NAMALWA (cell line): ENCODE measurements around the gene SPAG16.
"Not testable (repeated sequence)": the region's sequence is repeated elsewhere in the genome, so short reads cannot be mapped to it uniquely, and the experiment has no call there.

Experiments
- DNase-seq: peaks from one replicate; pipeline ENCODE4 v3.0.0-alpha.2; 2015; ENCODE audit warnings: low spot score

Gene SPAG16

GRCh38 chr2:213834746-213835145 lies 550.5 kb downstream of the SPAG16 start:
- no peak for DNase-seq

- DNase-seq = no peak
Measured at GRCh38 chr2:213846856-213847255, 562.6 kb downstream of the SPAG16 start.

GRCh38 chr2:213847316-213847715 lies 563.1 kb downstream of the SPAG16 start:
- no peak for DNase-seq

- no peak for DNase-seq
Measured at GRCh38 chr2:213848631-213849030, 564.4 kb downstream of the SPAG16 start.

GRCh38 chr2:213861638-213862037 lies 577.4 kb downstream of the SPAG16 start:
- no peak for DNase-seq

- DNase-seq = no peak
Measured at GRCh38 chr2:213862407-213863076, 578.3 kb downstream of the SPAG16 start.

GRCh38 chr2:213863541-213863940 lies 579.3 kb downstream of the SPAG16 start:
- no peak for DNase-seq

GRCh38 chr2:213868526-213868925 lies 584.3 kb downstream of the SPAG16 start:
- DNase-seq = no peak

- DNase-seq = no peak
Measured at GRCh38 chr2:213885485-213885884, 601.2 kb downstream of the SPAG16 start.

- no peak for DNase-seq
Measured at GRCh38 chr2:213914510-213914909, 630.2 kb downstream of the SPAG16 start.

- no peak for DNase-seq
Measured at GRCh38 chr2:213920014-213920413, 635.8 kb downstream of the SPAG16 start.

- DNase-seq = no peak
Measured at GRCh38 chr2:213923543-213923942, 639.3 kb downstream of the SPAG16 start.

GRCh38 chr2:213934560-213934959 lies 650.3 kb downstream of the SPAG16 start:
- peak; percentile 71 for DNase-seq

- DNase-seq = no peak
Measured at GRCh38 chr2:213958086-213958485, 673.8 kb downstream of the SPAG16 start.

- DNase-seq = no peak
Measured at GRCh38 chr2:213959589-213959988, 675.3 kb downstream of the SPAG16 start.

GRCh38 chr2:213971536-213971935 lies 687.3 kb downstream of the SPAG16 start:
- DNase-seq = no peak

GRCh38 chr2:213980883-213981282 lies 696.6 kb downstream of the SPAG16 start:
- DNase-seq = no peak

- DNase-seq = no peak
Measured at GRCh38 chr2:213989207-213989606, 704.9 kb downstream of the SPAG16 start.

GRCh38 chr2:213991453-213992108 lies 707.3 kb downstream of the SPAG16 start:
- DNase-seq = no peak

GRCh38 chr2:213995400-213996105 lies 711.3 kb downstream of the SPAG16 start:
- DNase-seq = no peak

- not testable (repeated sequence) for DNase-seq
Measured at GRCh38 chr2:213998976-213999375, 714.7 kb downstream of the SPAG16 start.

- no peak for DNase-seq
Measured at GRCh38 chr2:214004463-214004862, 720.2 kb downstream of the SPAG16 start.

- no peak for DNase-seq
Measured at GRCh38 chr2:214005337-214005736, 721.1 kb downstream of the SPAG16 start.
